SH-SY5Y (cell line): ENCODE results near the gene WDFY4.

Experiments
- GATA2 ChIP-seq: IDR thresholded peaks from 2 replicates; pipeline ENCODE4 v1.6.1; 2011; ENCODE audit warnings: mild to moderate bottlenecking, low read depth, low read length
- GATA3 ChIP-seq: IDR thresholded peaks from 2 replicates; pipeline ENCODE4 v1.6.1; 2011; ENCODE audit warnings: low read depth, mild to moderate bottlenecking, low read length, moderate library complexity

Gene WDFY4, protein sequence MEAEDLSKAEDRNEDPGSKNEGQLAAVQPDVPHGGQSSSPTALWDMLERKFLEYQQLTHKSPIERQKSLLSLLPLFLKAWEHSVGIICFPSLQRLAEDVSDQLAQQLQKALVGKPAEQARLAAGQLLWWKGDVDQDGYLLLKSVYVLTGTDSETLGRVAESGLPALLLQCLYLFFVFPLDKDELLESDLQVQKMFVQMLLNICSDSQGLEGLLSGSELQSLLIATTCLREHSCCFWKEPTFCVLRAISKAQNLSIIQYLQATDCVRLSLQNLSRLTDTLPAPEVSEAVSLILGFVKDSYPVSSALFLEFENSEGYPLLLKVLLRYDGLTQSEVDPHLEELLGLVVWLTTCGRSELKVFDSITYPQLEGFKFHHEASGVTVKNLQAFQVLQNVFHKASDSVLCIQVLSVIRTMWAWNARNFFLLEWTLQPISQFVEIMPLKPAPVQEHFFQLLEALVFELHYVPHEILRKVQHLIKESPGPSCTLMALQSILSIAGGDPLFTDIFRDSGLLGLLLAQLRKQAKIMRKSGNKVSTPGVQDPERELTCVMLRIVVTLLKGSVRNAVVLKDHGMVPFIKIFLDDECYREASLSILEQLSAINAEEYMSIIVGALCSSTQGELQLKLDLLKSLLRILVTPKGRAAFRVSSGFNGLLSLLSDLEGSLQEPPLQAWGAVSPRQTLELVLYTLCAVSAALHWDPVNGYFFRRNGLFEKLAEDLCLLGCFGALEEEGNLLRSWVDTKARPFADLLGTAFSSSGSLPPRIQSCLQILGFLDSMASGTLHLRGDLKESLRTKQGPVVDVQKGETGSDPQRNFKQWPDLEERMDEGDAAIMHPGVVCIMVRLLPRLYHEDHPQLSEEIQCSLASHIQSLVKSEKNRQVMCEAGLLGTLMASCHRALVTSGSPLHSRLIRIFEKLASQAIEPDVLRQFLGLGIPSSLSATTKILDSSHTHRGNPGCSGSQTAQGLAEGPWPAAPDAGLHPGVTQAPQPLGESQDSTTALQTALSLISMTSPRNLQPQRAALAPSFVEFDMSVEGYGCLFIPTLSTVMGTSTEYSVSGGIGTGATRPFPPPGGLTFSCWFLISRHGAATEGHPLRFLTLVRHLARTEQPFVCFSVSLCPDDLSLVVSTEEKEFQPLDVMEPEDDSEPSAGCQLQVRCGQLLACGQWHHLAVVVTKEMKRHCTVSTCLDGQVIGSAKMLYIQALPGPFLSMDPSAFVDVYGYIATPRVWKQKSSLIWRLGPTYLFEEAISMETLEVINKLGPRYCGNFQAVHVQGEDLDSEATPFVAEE (N-terminal part only)

DNA sequence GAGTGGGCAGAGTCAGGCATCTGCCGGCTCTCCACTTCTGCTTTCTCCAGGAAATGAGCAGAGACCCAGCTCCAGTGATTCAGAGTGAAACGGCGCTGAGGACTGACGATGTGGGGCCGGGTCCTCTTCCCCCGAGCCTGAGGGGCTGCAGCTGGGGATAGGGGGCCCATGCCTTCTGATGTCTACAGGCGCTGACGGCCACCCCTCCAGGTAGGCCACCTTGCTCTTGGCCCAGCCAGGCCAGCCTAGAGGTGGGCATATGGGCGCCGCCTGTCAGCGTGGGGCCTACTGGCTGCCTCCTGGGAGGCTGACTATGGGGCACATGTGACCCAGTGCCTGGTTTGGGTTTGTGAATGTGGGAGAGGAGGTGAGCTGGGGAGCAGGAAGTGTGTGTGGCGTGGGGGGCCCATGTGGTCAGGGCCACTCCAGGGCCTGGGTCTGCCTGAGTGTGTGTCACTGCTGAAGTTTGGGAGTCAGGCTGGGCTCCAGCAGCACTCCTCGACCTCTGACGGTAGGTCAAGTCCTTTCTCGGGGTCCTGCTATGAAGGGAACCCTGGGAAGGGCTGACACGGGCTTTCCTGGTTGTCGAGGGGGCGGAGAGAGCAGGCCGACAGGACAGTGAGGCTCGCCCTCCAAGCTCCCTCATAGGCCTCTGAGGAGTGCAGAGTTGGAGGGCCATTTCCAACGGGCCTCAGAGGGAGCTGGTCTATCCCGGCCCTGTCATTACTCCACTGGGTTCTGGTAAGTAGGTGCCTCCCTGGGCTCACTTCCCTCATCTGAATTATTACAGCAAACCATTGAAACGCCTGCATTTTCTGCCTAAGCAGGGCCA, at the start of gene WDFY4:
WDFY4 (plus strand) TSS at position 82 of the 832 bp plus-strand sequence. CDS start 24,860 bp downstream, outside the sequence.
- TF ChIP-seq GATA2, result no peak
- TF ChIP-seq GATA3, result no peak

DNA sequence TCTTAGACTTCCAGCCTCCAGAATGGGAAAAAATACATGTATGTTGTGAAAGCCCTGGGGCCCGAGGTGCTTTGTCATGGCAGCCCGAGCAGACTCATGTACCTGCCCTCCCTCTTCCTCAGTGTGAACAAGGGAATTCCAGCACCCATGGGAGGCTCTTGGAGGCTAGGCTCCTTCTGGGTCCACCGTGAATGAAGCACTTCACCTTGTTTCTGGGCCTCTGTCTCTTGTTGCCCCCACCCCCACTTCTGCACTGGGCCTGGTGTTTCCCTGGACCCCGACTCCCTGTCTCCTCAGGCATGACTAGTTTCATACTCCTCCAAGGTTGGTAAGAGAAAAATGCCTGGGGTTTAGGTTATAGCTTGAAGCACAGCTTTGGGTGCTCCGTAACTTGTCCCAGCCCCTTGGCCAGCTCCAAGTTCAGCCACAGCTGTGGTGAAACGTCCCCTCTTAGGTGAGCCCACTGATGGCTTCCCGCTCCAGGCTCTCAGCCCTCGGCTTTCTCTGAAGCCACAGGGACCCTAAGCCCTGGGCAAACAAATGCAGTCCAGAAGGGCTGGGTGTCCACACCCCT, 49.6 kb upstream of the WDFY4 start:
- TF ChIP-seq GATA3 (no peak), GATA2 (no peak)

DNA sequence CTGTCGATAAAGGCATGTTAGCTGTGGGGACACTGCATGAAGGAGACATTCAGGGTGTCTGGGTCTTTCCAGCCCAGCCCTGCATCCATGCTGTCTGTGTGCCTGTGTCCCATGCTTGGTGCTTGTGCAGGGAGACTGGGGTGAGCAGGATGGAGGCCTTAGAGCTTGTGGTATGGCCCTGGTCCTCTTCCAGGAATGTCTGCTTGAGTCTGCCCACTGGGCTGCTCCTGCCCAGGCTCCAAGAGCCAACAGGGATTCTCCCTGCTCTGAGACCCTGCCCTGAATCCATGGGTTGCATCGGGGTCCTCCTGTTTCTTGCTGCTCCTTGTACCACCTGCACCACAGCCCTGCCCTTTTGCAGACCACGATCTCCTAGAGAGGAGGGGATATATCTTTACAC, 48.4 kb upstream of the WDFY4 start:
- TF ChIP-seq GATA3 (no peak), GATA2 (no peak)

DNA sequence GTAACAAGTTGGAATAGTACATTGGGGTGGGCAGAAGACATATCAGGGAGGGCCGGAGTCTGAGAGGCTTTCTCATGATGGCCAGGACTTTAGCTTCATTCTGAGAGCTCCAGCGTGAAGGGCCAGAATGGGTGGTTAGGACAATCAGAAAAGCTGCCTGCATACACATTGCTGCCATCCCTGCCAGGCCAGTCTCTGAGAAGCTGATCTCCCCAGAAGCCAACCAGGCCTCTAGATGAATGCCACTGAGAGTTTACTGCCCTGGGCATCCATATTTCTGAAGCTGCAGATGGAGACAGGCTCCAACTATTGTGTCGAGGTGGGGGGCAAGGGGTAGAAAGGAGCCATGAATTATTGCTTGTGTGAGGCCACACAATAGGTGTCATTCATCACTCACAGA, 47.8 kb upstream of the WDFY4 start:
- TF ChIP-seq GATA3 (no peak), GATA2 (no peak)

DNA sequence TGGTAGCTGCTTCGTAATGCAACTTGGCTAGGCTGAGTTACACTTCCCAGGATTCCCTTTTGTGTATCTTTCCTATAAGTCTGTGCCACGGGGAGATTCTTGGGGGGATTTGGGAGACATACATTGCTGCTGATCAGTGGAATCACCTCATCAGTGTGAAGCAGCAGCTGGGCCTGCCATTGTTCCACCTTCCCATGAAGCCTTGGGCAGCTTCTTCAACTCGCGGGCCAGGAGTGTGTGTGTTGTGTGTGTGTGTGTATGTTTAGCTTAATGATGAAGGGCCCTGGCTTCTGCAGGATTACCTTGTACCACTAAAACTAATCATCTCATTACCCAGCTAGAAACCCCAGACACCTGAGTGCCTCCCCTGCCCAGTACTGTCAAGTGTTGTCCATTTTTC, 46.5 kb upstream of the WDFY4 start:
- TF ChIP-seq GATA3 (no peak), GATA2 (no peak)

DNA sequence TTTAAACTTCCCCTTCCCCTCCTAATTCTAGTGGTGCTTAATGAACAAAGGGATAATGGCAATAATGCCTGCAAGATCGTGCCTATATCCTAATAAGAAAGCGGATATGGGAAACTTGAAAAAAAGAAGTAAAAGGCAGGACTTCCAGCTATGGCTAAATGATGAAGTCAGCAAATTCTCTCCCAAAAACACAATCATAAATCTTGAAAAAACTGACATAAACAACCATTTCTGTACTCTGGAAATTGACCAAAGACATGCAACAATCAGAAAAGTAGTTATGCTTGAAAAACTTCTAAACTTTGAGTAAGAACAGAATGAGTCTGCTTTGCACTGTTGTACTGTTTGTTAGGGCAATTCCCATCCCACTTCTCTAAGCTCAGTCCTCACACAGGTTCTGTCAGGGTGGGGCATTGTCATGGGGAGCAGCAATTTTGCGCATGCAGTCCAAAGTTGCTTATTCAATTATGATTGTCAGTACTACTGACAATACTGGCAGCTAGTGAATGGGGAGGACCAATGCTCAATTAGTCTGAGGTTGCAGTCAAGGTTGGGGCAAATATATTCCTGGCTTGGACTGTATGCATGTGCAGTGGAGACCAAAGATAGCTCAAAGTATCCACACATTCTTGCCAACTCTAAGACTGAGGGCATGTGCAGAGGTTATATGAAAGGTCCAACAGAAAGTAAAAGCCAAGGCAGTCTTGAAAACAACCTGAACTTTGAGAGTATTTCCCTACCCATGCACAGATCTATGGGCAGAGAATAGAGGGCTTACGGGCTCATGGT, 45.7 kb upstream of the WDFY4 start:
- no peak for TF ChIP-seq GATA2
- no peak for TF ChIP-seq GATA3

DNA sequence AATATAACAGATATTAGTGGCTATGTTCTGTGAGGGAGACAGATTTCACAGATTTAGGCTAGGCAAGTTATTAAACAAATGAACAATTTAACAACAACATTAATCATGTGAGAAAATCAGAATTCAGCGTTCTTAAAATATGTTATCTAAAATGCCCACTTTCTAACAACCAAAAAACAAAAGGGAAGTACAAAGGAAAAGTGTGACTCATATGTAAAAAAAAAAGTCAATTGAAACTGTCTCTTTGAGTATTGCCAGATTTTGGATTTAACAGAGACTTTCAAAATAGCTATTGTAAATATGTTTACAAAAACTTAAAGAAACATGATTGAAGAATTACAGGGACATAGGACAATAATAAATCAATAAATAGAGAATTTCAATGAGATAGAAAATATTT, 45.0 kb upstream of the WDFY4 start:
- TF ChIP-seq GATA2 (no peak), GATA3 (no peak)

DNA sequence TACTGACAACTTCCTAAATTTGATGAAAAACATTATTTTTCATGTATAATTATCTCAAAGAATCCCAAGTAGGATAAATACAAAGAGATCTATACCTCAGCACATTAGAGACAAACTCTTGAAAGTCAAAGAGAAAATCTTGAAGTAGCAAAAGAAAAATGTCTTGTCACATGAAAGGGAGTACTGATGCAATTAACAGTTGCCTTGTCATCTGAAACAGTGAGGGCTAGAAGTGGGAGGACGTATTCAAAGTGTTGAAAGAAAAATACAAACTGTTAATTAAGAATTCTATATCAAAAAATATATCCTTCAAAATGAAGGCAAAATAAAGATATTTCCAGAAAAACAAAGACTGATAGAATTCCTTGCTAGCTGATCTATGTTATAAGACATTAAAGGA, 44.3 kb upstream of the WDFY4 start:
- no peak for TF ChIP-seq GATA2

DNA sequence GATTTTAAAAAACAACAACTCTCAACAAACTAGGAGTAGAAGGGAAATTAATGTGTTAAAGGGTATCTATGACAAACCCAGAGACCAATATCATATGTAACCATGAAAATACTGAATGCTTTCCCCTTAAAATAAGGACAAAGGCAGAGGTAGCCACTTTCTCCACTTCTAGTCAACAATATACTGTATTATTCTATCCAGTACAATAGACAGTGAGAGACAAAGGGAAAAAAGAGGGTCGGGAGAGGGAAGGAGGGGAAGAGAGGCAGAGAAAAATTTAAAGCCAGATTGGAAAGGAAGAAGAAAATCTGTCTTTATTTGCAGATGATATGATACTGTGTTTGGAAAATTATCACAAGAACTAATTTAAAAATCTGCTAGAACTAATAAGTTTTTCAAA, 39.1 kb upstream of the WDFY4 start:
- TF ChIP-seq GATA3, result no peak
- TF ChIP-seq GATA2, result no peak

DNA sequence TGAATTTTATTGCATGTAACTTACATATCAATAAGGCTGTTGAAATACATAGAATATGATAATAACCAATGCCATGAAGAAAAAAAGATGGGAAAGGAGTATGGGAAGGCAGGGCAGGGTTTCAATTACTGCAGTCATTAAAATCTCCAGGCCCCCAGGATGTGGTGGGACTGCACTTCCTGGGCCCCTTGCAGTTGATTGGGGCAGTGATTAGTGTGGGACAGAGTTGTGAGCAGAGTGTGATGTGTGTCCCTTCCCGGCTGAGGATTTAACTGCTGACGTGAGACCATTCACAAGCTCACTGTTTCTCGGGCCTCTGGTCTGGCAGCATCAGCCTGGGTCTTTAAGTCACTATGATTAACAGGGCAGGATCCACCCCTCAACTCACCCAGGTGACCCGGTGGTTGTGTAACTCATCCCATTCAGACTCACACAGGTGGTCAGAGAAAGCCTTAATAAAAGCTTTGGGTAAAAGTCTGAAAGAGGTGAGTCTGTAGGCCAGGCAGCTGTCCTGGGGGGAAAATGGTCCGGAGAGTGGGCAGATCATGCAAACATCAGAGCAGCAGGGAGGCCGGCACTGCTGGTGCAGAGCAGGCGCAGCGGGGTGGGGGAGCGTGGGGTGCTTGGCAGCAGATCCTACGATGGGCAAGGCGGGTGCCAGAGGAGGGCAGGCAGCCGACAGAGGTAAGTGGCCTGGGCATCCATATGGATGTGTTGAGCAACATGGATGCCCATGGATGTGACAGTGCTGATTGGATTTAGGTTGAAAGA, 36.3 kb upstream of the WDFY4 start:
- TF ChIP-seq GATA3 (no peak), GATA2 (no peak)

DNA sequence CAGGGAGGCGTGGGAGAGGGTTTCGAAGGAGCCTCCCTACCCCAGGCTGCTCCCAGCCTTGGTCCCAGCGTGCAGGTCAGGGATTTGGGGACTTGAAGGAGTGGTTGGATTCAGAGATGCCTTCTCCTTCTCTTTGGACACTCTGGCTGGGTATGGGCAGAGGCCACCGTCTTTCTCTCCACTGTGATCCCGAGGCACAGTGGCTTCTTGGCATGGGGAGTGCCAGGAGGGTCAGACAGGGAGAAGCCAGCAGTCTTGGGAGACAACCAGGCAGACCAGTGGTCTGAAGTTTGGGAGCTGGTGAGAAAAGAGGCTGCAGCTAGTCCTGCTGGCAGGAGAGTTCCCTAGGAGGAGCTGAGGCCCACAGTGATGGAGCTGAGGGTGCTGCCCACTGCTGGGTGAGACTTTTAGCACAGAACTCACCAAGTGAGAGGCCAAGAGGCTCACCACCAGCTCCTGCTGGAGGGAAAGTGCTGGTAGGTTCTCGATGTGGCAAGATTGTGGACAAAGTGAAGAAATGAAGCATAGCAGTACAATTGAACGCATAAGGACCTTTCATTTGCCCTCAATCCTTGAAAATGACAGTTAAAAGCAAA, 35.2 kb upstream of the WDFY4 start:
- TF ChIP-seq GATA3 (no peak), GATA2 (no peak)
